SK-MEL-5 (cell line): Measurements from ENCODE around the gene KCNK7. TPM values are rescaled to one million over a fixed set of nuclear protein-coding genes. Genes with fewer than 3 reads are reported as not detected.

Experiments used
- DNase-seq: peaks from one replicate; pipeline ENCODE4 v3.0.0-alpha.2; 2016; ENCODE audit warnings: low read depth, low spot score
- in situ Hi-C: cut with HindIII; loops from 2 replicates; pipeline ENCODE4 v1.10.0; 2016; ENCODE audit warnings: low sequenced_read_pairs, high pct_unique_total_duplicates, low pct_unique_long_range_greater_than_20kb
- total RNA-seq: library from RNA; depleted of rRNA; stranded (reverse); fragments of >200 nt; shearing (Covaris generic); gene quantifications from 2 replicates; pipeline ENCODE4 v1.2.3, GENCODE V29; 2014

Gene KCNK7
- total RNA-seq, 1 experiment from 2014 or later = not detected

- in situ Hi-C loops = no loop called here
Measured at GRCh38 chr11:65596520-65596919, 920 bp upstream of the KCNK7 start.

DNA sequence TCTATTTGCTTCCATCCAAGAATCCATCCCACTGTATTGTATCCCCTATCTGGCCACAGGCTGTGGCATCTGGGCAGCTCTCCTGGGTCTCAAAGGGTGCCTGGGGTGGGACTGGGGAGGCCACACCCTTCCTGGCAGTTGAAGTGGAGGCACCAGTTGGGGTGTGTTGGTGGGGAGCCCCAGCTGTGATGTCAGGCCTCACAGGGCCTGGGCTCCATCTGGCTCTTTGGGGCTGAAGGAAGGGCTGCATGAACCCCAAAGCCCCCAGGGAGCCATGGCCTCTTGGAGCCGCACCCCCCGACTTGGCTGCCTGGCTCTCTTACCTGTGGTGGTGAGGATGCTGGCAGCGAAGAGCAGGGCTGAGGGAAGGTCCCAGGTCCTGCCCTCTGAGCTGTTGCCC, 469 bp downstream of the KCNK7 start:
- DNase-seq = no peak

More at GRCh38 chr11:65596520-65596919, 920 bp upstream of the KCNK7 start:
- no peak for DNase-seq

GRCh38 chr11:65593518-65594414, 1.8 kb downstream of the KCNK7 start:
- peak; percentile 39 for DNase-seq
- in situ Hi-C loops = no loop called here

More for the DNA sequence above, 469 bp downstream of the KCNK7 start:
- in situ Hi-C loops = no loop called here

DNA sequence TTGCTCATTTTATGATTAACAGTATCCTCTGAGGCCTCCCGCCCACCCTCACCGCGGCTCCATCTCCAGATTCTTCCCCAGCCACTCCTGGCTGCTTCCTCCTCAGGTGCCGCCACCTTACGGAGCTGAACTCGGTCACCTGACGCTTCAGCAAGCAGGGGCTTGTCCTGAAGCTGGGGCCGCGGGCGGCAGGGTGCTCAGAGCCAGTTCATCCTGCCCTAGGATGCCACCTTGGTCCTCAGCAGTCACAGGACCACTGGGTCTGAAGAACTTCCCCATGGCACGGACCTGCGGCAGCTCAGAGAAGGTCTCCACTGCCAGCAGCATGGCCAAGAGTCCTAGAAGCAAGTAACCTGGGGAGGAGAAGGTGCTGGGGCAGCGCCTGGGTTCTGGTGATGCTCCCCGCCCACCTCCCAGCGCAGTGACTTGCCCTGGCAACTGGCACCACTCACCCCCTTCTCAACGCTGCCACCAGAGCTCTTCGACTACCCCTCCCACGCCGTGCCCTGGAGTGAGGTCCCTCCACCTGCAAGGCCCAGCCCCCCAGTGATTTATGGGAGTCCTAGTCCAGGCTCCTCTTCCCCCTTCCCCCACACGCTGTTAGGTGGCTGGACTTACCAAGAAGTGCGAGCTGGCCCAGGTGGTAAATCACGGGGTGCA, 2.6 kb downstream of the KCNK7 start:
- in situ Hi-C loops = no loop called here
- DNase-seq = no peak

DNA sequence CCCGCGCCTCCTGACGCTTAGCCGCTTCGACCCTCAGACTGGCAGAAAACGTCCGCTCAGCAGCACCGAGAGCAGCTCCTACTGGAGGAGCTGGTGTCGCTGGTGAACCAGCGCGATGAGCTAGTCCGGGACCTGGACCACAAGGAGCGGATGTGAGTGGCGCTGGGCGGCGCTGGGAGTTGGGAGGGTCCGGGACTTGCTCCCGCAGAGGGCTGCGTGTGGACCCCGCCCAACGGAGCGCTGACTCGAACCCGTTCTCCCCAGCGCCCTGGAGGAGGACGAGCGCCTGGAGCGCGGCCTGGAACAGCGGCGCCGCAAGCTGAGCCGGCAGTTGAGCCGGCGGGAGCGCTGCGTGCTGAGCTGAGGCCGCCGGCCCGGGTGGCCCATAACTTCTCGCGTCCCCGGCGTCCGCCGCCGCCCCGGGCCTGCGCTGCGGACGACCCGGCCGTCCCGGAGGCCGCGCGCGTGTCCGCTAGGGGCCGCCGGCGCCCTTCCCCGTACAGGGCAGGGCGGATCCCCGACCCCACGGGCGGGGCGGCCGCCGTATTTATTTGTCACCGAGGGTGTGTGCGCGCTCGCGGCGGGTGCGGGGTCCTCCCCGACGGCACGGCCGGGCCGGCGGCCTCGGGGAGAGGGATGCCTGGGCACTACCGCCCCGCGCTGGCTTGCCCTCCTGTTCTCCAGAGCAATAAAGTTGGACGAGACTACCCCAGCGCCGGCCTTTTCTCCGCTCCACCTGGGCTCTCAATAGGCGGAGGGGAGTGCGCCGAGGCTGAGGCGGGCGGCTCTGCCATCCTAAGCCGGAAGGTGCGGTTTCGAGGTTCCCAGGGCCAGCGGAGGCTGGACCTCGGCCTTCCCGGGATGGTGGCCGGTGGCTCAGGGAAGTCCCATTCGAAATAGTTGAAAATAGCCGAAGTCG, 3.4 kb downstream of the KCNK7 start:
- DNase-seq = no peak
- in situ Hi-C loops = no loop called here

DNA sequence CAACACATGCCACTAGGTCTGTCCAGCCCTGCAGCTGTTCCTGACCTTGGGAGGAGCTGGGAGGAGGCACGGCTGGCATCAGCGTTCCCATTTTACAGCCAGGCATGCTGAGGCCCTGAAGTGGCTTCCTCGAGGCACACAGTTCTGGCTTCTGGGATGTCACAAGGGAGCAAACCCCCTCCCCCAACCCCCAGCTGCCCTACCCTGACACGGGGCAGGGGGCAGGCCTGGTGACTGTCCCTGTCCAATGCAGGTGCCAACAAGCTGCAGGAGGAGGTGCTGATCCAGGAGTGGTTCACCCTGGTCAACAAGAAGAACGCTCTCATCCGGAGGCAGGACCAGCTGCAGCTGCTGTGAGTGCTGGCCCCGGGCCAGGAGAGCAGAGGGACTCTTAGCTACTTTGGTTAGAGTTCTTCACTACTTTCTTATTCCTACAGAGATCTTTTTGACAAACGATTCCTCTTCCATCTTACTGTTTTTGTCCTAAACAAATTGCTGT, 5.3 kb downstream of the KCNK7 start:
- DNase-seq = no peak
- in situ Hi-C loops = no loop called here

GRCh38 chr11:65589444-65590239, 6.0 kb downstream of the KCNK7 start:
- in situ Hi-C loops = no loop called here

GRCh38 chr11:65588199-65589054, 7.2 kb downstream of the KCNK7 start:
- peak; percentile 59 for DNase-seq
- in situ Hi-C loops = no loop called here

More at GRCh38 chr11:65589444-65590239, 6.0 kb downstream of the KCNK7 start:
- no peak for DNase-seq

DNA sequence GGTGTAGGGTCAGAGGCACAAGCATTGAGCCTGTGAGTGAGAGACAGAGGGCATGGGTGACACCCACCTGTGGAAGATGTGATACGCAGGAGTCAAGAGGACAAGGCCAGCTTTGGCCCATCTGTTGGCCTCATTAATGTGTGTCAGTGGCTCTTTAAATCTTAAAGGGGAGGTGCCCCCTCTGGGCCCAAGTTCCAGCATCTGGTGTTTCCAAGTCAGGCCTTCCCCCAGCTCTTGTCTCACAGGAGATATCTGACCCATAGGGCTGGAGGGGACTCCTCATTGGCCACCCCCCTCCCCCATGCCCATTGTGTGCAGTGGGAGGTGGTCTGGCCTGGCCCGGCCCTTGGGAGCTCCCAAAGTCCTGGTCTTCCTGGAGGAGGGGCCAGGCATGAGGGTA, 8.9 kb downstream of the KCNK7 start:
- in situ Hi-C loops = no loop called here
- DNase-seq = peak; percentile 23

DNA sequence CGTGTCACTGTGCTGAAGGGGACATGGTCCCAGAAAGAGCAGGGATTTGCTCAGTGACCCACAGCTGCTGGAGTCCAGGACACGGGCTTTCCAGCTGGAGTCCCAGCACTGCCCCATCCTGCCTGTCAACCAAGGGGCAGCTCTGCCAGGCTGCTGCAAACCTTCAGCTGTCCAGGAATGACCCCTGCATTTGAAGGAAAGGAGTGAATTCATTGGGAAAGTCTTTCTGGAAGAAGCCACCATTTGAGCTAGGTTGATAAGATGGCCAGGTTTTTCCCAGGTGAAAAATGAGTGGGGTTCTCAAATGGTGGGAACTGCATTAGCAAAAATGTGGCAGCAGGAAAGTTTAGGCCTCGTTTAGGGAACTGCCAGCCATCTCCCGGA, 9.4 kb downstream of the KCNK7 start:
- in situ Hi-C loops = no loop called here
- no peak for DNase-seq

DNA sequence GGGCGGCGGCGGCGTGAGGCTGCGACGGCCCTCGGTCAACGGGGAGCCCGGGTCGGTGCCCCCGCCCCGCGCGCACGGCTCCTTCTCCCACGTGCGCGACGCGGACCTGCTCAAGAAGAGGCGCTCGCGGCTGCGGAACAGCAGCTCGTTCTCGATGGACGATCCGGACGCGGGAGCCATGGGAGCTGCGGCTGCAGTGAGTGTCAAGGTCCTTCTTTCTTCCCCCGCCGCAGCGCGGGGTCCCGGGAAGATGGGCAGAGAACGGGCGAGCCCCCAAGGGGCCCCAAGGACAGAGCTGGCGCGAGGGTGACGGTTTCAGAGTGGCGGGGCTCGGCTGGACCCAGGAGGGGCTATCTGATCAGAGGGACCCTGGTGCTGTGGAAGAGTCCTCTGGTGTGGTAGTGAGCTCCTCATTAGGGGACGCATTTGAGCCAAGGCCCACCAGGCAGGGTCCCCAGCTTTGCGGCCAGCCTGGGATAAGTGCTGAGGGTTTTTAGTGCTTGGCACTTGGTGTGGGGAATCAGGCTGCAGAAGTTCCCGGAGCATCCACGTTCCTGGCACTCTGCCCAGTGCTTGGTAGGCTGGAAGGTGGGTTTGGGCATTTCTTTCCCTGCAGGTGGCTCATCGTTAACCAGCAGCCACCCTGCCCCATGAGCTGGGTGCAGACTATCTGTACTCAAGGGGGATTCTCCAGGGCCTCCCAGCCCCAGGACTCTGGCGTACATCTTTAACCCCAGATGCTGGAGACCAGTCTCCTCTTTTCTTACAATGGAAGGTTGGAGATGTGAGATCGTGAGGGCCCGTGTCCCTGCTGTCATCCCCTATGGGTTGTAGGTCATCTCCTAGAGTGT, 10.0 kb downstream of the KCNK7 start:
- DNase-seq = no peak
- in situ Hi-C loops = no loop called here

DNA sequence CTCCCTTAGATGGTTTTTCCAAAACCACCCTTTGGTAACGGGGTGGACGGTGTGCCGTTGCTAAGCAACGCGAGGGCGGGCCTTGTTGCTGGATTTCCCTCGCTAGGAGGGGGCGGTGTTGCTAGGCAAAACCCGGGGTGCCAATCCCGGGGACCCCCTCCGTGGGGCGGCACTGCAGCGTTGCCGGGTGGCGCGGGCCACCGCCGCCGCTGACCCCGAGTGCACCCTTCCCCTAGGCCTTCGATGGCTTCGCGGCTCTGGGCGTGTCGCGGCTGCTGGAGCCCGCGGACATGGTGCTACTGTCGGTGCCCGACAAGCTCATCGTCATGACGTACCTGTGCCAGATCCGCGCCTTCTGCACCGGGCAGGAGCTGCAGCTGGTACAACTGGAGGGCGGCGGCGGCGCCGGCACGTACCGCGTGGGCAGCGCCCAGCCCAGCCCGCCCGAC, 10.9 kb downstream of the KCNK7 start:
- no peak for DNase-seq
- in situ Hi-C loops = no loop called here

- in situ Hi-C loops = no loop called here
- DNase-seq = no peak
Measured at GRCh38 chr11:65584106-65584505, 11.5 kb downstream of the KCNK7 start.

DNA sequence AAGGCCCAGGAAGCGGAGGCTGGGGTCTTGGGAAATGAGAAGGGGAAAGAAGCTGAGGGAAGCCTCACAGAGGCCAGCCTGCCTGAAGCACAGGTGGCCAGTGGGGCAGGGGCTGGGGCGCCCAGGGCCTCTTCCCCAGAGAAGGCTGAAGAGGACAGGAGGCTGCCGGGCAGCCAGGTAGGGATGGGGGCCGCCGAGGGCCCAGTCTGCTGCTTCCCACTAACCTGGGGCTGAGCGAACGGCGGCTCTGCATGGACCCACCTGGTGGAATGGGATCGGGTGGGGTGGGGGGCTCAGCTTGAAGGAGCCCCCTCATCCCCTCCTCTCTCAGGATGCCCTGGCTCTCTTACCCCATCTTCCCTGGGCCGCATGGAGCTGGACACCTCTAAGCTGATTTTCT, 12.0 kb downstream of the KCNK7 start:
- DNase-seq = no peak
- in situ Hi-C loops = no loop called here

- in situ Hi-C loops = no loop called here
- no peak for DNase-seq
Measured at GRCh38 chr11:65581928-65582327, 13.7 kb downstream of the KCNK7 start.
